Measurements from ENCODE around the gene TP53RK. TPM values are rescaled to one million over a fixed set of nuclear protein-coding genes. Genes with fewer than 3 reads are reported as not detected.

TP53RK gene
- total and polyA plus RNA-seq, 2 of the 13 experiments (the other 11 are each of a cell fraction or from before 2014, with no cell fraction given), result 12.9 to 25.5 TPM

GRCh38 chr20:46651091-46651962 lies 37.9 kb downstream of the TP53RK start, which contains the start of gene SLC13A3 (continued):
- 0 out of 2 replicates have a peak, but pooled peaks have one; percentile 18 for TF ChIP-seq SNAPC4 (CRISPR knock-in tag; IDR thresholded peaks at IDR 0.05)
- TF ChIP-seq GZF1 (CRISPR knock-in tag; IDR thresholded peaks at IDR 0.05), result 0 out of 2 replicates have a peak, but pooled peaks have one; percentile 38
- peak; percentile 55; the same call in 1 of the 2 replicates for TF ChIP-seq KLF15 (CRISPR knock-in tag; IDR thresholded peaks at IDR 0.05; ENCODE audit: borderline replicate concordance)
- peak; percentile 82 for TF ChIP-seq ZFY (CRISPR knock-in tag; IDR thresholded peaks at IDR 0.05)
- TF ChIP-seq ZNF44 (CRISPR knock-in tag; IDR thresholded peaks at IDR 0.05), result 0 out of 2 replicates have a peak, but pooled peaks have one; percentile 50
- no peak; the same call in 1 of the 2 replicates for TF ChIP-seq TSC22D2 (CRISPR knock-in tag; IDR thresholded peaks at IDR 0.05; ENCODE audit: borderline replicate concordance)
- peak; percentile 25 for TF ChIP-seq ZNF503 (CRISPR knock-in tag; IDR thresholded peaks at IDR 0.05)
- no peak for TF ChIP-seq HDAC6 (IDR thresholded peaks at IDR 0.05; ENCODE audit: low read depth, low read length)
- 0 out of 2 replicates have a peak, but pooled peaks have one; percentile 21 for TF ChIP-seq MZF1 (CRISPR knock-in tag; IDR thresholded peaks at IDR 0.05; ENCODE audit: borderline replicate concordance)
- TF ChIP-seq TARDBP (CRISPR knock-in tag; IDR thresholded peaks at IDR 0.05), result peak; percentile 94
- peak; percentile 86 for TF ChIP-seq ZSCAN12 (CRISPR knock-in tag; IDR thresholded peaks at IDR 0.05)
- TF ChIP-seq PRMT3 (CRISPR knock-in tag; IDR thresholded peaks at IDR 0.05; ENCODE audit: borderline replicate concordance, low read depth), result peak; percentile 77; the same call in 1 of the 2 replicates
- 0 out of 2 replicates have a peak, but pooled peaks have one; percentile 4 for TF ChIP-seq MIXL1 (CRISPR knock-in tag; IDR thresholded peaks at IDR 0.05)
- TF ChIP-seq MLLT10 (CRISPR knock-in tag; IDR thresholded peaks at IDR 0.05), result no peak
- no peak for TF ChIP-seq ZNF841 (CRISPR knock-in tag; IDR thresholded peaks at IDR 0.05; ENCODE audit: borderline replicate concordance)
- 0 out of 2 replicates have a peak, but pooled peaks have one; percentile 52 for TF ChIP-seq AHR (CRISPR knock-in tag; IDR thresholded peaks at IDR 0.05)
- TF ChIP-seq, protein P1, sequence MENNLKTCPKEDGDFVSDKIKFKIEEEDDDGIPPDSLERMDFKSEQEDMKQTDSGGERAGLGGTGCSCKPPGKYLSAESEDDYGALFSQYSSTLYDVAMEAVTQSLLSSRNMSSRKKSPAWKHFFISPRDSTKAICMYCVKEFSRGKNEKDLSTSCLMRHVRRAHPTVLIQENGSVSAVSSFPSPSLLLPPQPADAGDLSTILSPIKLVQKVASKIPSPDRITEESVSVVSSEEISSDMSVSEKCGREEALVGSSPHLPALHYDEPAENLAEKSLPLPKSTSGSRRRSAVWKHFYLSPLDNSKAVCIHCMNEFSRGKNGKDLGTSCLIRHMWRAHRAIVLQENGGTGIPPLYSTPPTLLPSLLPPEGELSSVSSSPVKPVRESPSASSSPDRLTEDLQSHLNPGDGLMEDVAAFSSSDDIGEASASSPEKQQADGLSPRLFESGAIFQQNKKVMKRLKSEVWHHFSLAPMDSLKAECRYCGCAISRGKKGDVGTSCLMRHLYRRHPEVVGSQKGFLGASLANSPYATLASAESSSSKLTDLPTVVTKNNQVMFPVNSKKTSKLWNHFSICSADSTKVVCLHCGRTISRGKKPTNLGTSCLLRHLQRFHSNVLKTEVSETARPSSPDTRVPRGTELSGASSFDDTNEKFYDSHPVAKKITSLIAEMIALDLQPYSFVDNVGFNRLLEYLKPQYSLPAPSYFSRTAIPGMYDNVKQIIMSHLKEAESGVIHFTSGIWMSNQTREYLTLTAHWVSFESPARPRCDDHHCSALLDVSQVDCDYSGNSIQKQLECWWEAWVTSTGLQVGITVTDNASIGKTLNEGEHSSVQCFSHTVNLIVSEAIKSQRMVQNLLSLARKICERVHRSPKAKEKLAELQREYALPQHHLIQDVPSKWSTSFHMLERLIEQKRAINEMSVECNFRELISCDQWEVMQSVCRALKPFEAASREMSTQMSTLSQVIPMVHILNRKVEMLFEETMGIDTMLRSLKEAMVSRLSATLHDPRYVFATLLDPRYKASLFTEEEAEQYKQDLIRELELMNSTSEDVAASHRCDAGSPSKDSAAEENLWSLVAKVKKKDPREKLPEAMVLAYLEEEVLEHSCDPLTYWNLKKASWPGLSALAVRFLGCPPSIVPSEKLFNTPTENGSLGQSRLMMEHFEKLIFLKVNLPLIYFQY (CRISPR knock-in tag; IDR thresholded peaks at IDR 0.05; ENCODE audit: borderline replicate concordance), result peak; percentile 93
- 0 out of 2 replicates have a peak, but pooled peaks have one; percentile 23 for TF ChIP-seq FOSL1 (CRISPR knock-in tag; IDR thresholded peaks at IDR 0.05; ENCODE audit: borderline replicate concordance)

Data from HepG2 (cell line).